Epithelial cell of proximal tubule (primary cell): ENCODE results near the gene SERPINA12. TPM values are rescaled to one million over a fixed set of nuclear protein-coding genes. Genes with fewer than 3 reads are reported as not detected.

Experiments used
- DNase-seq: peaks from one replicate; pipeline ENCODE4 v3.0.0-alpha.2; 2011; ENCODE audit warnings: low read depth
- H3K4me3 ChIP-seq: 2 replicates; pipeline ENCODE4 v1.5.1; 2011; ENCODE audit warnings: low read depth, mild to moderate bottlenecking, low read length
- CTCF ChIP-seq: conservative IDR thresholded peaks from 2 replicates; pipeline ENCODE4 v1.5.1; 2012; ENCODE audit warnings: low read depth, mild to moderate bottlenecking, low read length
- total RNA-seq: library from RNA; depleted of rRNA; stranded (reverse); fragments of >200 nt; gene quantifications from 2 replicates; pipeline ENCODE4 v1.2.3, GENCODE V29; 2015

SERPINA12 gene
- total RNA-seq, 1 donor from 2014 or later, result not detected

- no peak for DNase-seq
- no peak overlapping the region for H3K4me3 ChIP-seq
- TF ChIP-seq CTCF, result no peak
Observed at GRCh38 chr14:94473666-94474410, 35.4 kb downstream of the SERPINA12 start.

- H3K4me3 ChIP-seq, result no peak overlapping the region
- TF ChIP-seq CTCF, result no peak
- no peak for DNase-seq
Observed at GRCh38 chr14:94472842-94473241, 36.4 kb downstream of the SERPINA12 start.

DNA sequence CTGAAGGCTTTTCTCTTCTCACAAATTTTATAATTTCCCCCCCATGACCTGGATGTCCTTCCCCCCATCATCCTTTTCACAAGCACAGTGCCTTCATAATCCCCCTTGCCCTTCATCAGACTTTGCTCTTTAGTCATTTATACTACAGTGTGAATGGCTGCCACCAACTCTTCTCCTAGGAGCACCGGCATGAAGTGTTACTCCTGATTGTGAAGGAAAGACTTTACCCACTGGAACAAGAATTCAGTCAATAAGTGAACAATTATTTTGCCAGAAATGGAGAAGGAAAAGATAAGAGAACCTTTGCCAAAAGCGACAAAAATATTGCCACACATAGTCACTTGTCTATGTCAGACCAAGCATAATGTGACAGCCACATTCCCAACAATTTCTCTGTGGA, 38.2 kb downstream of the SERPINA12 start:
- TF ChIP-seq CTCF, result no peak
- DNase-seq, result no peak
- H3K4me3 ChIP-seq, result no peak overlapping the region

GRCh38 chr14:94470311-94470710, 39.0 kb downstream of the SERPINA12 start:
- TF ChIP-seq CTCF, result no peak
- no peak for DNase-seq
- H3K4me3 ChIP-seq, result no peak overlapping the region

GRCh38 chr14:94469261-94469660, 40.0 kb downstream of the SERPINA12 start:
- H3K4me3 ChIP-seq, result no peak overlapping the region
- DNase-seq, result no peak
- TF ChIP-seq CTCF, result no peak

DNA sequence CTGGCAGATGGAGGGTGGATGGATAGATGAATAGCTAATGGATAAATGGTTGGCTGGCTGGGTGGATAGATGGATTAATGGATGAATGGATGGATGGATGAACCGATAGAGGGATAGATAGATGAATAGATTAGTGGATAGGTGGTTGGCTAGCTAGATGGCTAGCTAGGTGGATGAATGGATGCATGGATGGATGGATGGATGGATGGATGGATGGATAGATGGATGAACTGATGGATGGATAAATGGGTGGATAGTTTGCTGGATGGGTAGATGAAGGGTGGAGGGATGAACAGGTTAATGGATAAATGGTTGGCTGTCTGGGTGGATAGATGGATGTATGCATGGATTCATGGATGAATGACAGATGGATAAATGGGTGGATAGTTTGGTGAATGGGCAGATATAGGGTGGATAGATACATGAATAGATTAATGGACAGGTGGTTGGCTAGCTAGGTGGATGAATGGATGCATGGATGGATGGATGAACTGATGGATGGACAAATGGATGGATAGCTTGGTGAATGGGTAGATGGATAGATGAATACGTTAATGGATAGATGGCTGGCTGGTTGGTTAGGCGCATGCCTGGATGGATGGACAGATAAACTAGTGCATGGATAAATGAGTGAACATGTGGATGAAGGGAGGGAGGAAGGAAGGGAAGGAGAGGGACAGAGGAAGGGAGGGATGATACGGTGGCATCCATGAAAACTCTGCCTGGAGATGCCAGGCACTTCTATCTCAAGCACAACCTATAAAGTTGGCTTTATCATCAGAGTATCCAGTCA, 41.3 kb downstream of the SERPINA12 start:
- H3K4me3 ChIP-seq, result no peak overlapping the region
- DNase-seq, result no peak
- no peak for TF ChIP-seq CTCF
